PC-3 (cell line): ENCODE measurements around the gene ACAD11.

Experiments used
- CTCF ChIP-seq: fragments of 300-600 bp; sonication (generic); conservative IDR thresholded peaks from 2 replicates; pipeline ENCODE4 v1.5.1; 2017; ENCODE audit warnings: antibody characterized with exemption, low read depth, mild to moderate bottlenecking, low read length
- EZH2 ChIP-seq: fragments of 300-600 bp; sonication (generic); IDR thresholded peaks from one replicate; pipeline ENCODE4 v1.6.1; 2017; ENCODE audit warnings: antibody characterized with exemption, mild to moderate bottlenecking, low read length; ENCODE audit not compliant: unreplicated experiment

GRCh38 chr3:132630612-132631011 lies 29.0 kb downstream of the ACAD11 start:
- TF ChIP-seq CTCF: no peak
- TF ChIP-seq EZH2: no peak
